CD8-positive, alpha-beta memory T cell (primary cell): Measurements from ENCODE around the gene SLC51B. TPM values are rescaled to one million over a fixed set of nuclear protein-coding genes. Genes with fewer than 3 reads are reported as not detected.

Source experiments
- CTCF ChIA-PET: fragments of 350-600 bp; sonication (Branson Sonifier 250); formaldehyde crosslinking; loops from one replicate; lab custom pipeline; 2021; ENCODE audit warnings: antibody characterized with exemption; lab: Charles Lee
- POLR2A ChIA-PET: fragments of 350-600 bp; sonication (Branson Sonifier 250); formaldehyde crosslinking; loops from one replicate; lab custom pipeline; 2021; ENCODE audit warnings: antibody characterized with exemption; lab: Charles Lee
- DNase-seq, 5 donors: peaks; one replicate each; pipeline versions ENCODE4 v3.0.0 to v3.0.0-alpha.2; 2020 to 2022; ENCODE audit warnings: mixed read lengths in 1 of 5
- H3K27ac ChIP-seq: one replicate; pipeline ENCODE4 v1.7.0; 2013; ENCODE audit warnings: low read depth, mild to moderate bottlenecking, low read length, moderate library complexity
- H3K27me3 ChIP-seq: 2 replicates; pipeline ENCODE4 v1.7.0; 2013; ENCODE audit warnings: low read length, mild to moderate bottlenecking; ENCODE audit not compliant: insufficient read depth, poor library complexity, severe bottlenecking
- H3K36me3 ChIP-seq: 2 replicates; pipeline ENCODE4 v1.7.0; 2013; ENCODE audit warnings: mild to moderate bottlenecking, low read length, moderate library complexity; ENCODE audit not compliant: insufficient read depth
- H3K4me1 ChIP-seq: 2 replicates; pipeline ENCODE4 v1.7.0; 2013; ENCODE audit warnings: mild to moderate bottlenecking, low read length, moderate library complexity; ENCODE audit not compliant: insufficient read depth
- H3K4me3 ChIP-seq: 2 replicates; pipeline ENCODE4 v1.7.0; 2013; ENCODE audit warnings: mild to moderate bottlenecking, low read length
- H3K9me3 ChIP-seq: 2 replicates; pipeline ENCODE4 v1.7.0; 2013; ENCODE audit warnings: mild to moderate bottlenecking, low read length
- H3K27ac Mint-ChIP-seq, 8 donors: one replicate each; pipeline ENCODE4 v1.8.0; 2020 to 2021; ENCODE audit warnings: mixed read lengths in 8 of 8, mild to moderate bottlenecking in 6 of 8, inconsistent platforms in 3 of 8, moderate library complexity in 3 of 8
- H3K27me3 Mint-ChIP-seq, 2 donors: one replicate each; pipeline ENCODE4 v1.8.0; 2020 to 2021; ENCODE audit warnings: mixed read lengths in 2 of 2, mild to moderate bottlenecking in 1 of 2, moderate library complexity in 1 of 2
- H3K36me3 Mint-ChIP-seq, 3 donors: one replicate each; pipeline ENCODE4 v1.8.0; 2020 to 2021; ENCODE audit warnings: mixed read lengths in 3 of 3, inconsistent platforms in 1 of 3, mild to moderate bottlenecking in 1 of 3
- H3K4me1 Mint-ChIP-seq, 3 donors: one replicate each; pipeline ENCODE4 v1.8.0; 2020 to 2021; ENCODE audit warnings: mixed read lengths in 3 of 3, inconsistent platforms in 1 of 3, mild to moderate bottlenecking in 1 of 3
- H3K4me3 Mint-ChIP-seq, 7 donors: one replicate each; pipeline ENCODE4 v1.8.0; 2020 to 2021; ENCODE audit warnings: mixed read lengths in 7 of 7, mild to moderate bottlenecking in 6 of 7, moderate library complexity in 4 of 7, inconsistent platforms in 2 of 7
- H3K9me3 Mint-ChIP-seq, 5 donors: one replicate each; pipeline ENCODE4 v1.8.0; 2020 to 2022; ENCODE audit warnings: mixed read lengths in 5 of 5, mild to moderate bottlenecking in 3 of 5, moderate library complexity in 2 of 5, inconsistent platforms in 1 of 5
- polyA plus RNA-seq: library from polyadenylated mRNA; unstranded; fragments of 300-500 nt; fragmentation: Illumina TruSeq; gene quantifications from one replicate; pipeline ENCODE4 v1.2.3, GENCODE V29; 2021
- total RNA-seq, 2 experiments: library from RNA; stranded (reverse); gene quantifications; one replicate each; pipeline ENCODE4 v1.2.3, GENCODE V29; 2021

SLC51B gene
- total and polyA plus RNA-seq, 3 experiments from 2014 or later, result not detected

GRCh38 chr15:65055201-65055870 lies 10.1 kb downstream of the SLC51B start:
- no peaks in the 10 kb centered on the region for H3K36me3 ChIP-seq
- H3K27ac ChIP-seq, result no peak overlapping the region
- no peaks in the 10 kb centered on the region for H3K9me3 ChIP-seq
- Mint-ChIP-seq H3K4me3 (no peak overlapping the region), H3K9me3 (no peaks in the 10 kb centered on the region), H3K27ac (peak overlapping the region in 1 of 8 donors; percentile 21), H3K27me3 (peaks cover 0 to 8% of the 10 kb centered on the region in 2 donors), H3K36me3 (peaks cover 0 to 2% (median 0%) of the 10 kb centered on the region in 3 donors), H3K4me1 (peaks cover 0 to 1% (median 1%) of the 10 kb centered on the region in 3 donors)
- H3K4me3 ChIP-seq, result no peak overlapping the region
- H3K4me1 ChIP-seq, result no peaks in the 10 kb centered on the region
- no peak for DNase-seq
- no peaks in the 10 kb centered on the region for H3K27me3 ChIP-seq
- ChIA-PET POLR2A (interaction anchor here (0.5 kb wide), 1 partner anchor 44 kb away, joined by 4 read pairs; no protein-coding TSS in a partner anchor), CTCF (interaction anchor here (1.8 kb wide), 1 partner anchor 330 kb away, joined by 5 read pairs; no protein-coding TSS in a partner anchor)

- peaks cover 2 to 8% of the 10 kb centered on the region in 2 donors for H3K27me3 Mint-ChIP-seq
- H3K4me3 Mint-ChIP-seq, result no peak overlapping the region
- no peak overlapping the region for H3K4me3 ChIP-seq
- H3K4me1 Mint-ChIP-seq, result no peaks in the 10 kb centered on the region
- H3K36me3 ChIP-seq, result no peaks in the 10 kb centered on the region
- DNase-seq, result no peak
- no peaks in the 10 kb centered on the region for H3K27me3 ChIP-seq
- CTCF ChIA-PET, result interaction anchor here (0.6 kb wide), 1 partner anchor 332 kb away, joined by 3 read pairs; no protein-coding TSS in a partner anchor
- no peak overlapping the region for H3K27ac ChIP-seq
- H3K36me3 Mint-ChIP-seq, result peaks cover 0 to 2% (median 0%) of the 10 kb centered on the region in 3 donors
- no peaks in the 10 kb centered on the region for H3K9me3 Mint-ChIP-seq
- POLR2A ChIA-PET, result interaction anchor here (0.5 kb wide), 1 partner anchor 45 kb away, joined by 4 read pairs; no protein-coding TSS in a partner anchor
- no peak overlapping the region for H3K27ac Mint-ChIP-seq
- H3K9me3 ChIP-seq, result no peaks in the 10 kb centered on the region
- H3K4me1 ChIP-seq, result no peaks in the 10 kb centered on the region
These were observed 10.9 kb downstream of the SLC51B start for GRCh38 chr15:65056106-65056505.

- H3K36me3 ChIP-seq, result no peaks in the 10 kb centered on the region
- DNase-seq, result no peak
- no peak overlapping the region for H3K4me3 ChIP-seq
- no peaks in the 10 kb centered on the region for H3K4me1 Mint-ChIP-seq
- H3K9me3 Mint-ChIP-seq, result no peaks in the 10 kb centered on the region
- H3K36me3 Mint-ChIP-seq, result peaks cover 0 to 2% (median 0%) of the 10 kb centered on the region in 3 donors
- H3K27me3 Mint-ChIP-seq, result peaks cover 3 to 7% of the 10 kb centered on the region in 2 donors
- H3K27ac ChIP-seq, result no peak overlapping the region
- ChIA-PET CTCF (interaction anchor here (0.6 kb wide), 1 partner anchor 331 kb away, joined by 3 read pairs; no protein-coding TSS in a partner anchor), POLR2A (no interaction called here)
- H3K9me3 ChIP-seq, result no peaks in the 10 kb centered on the region
- H3K4me3 Mint-ChIP-seq, result no peak overlapping the region
- H3K4me1 ChIP-seq, result no peaks in the 10 kb centered on the region
- no peaks in the 10 kb centered on the region for H3K27me3 ChIP-seq
- no peak overlapping the region for H3K27ac Mint-ChIP-seq
These were observed 11.8 kb downstream of the SLC51B start for GRCh38 chr15:65056868-65057548.

GRCh38 chr15:65057549-65057940 lies 12.4 kb downstream of the SLC51B start:
- CTCF ChIA-PET, result no interaction called here
- Histone ChIP-seq H3K4me1 (no peaks in the 10 kb centered on the region), H3K27me3 (no peaks in the 10 kb centered on the region), H3K36me3 (no peaks in the 10 kb centered on the region), H3K27ac (no peak overlapping the region), H3K4me3 (no peak overlapping the region), H3K9me3 (no peaks in the 10 kb centered on the region)
- Mint-ChIP-seq H3K27me3 (peaks cover 6 to 7% of the 10 kb centered on the region in 2 donors), H3K36me3 (peaks cover 0 to 2% (median 0%) of the 10 kb centered on the region in 3 donors), H3K27ac (no peak overlapping the region), H3K9me3 (no peaks in the 10 kb centered on the region), H3K4me3 (no peak overlapping the region), H3K4me1 (no peaks in the 10 kb centered on the region)
- no peak for DNase-seq
- POLR2A ChIA-PET, result no interaction called here

- Histone ChIP-seq H3K9me3 (no peaks in the 10 kb centered on the region), H3K36me3 (no peaks in the 10 kb centered on the region), H3K4me1 (no peaks in the 10 kb centered on the region), H3K27ac (no peak overlapping the region), H3K4me3 (no peak overlapping the region), H3K27me3 (no peaks in the 10 kb centered on the region)
- H3K27me3 Mint-ChIP-seq, result peaks cover 9 to 11% of the 10 kb centered on the region in 2 donors
- POLR2A ChIA-PET, result no interaction called here
- H3K9me3 Mint-ChIP-seq, result no peaks in the 10 kb centered on the region
- H3K27ac Mint-ChIP-seq, result no peak overlapping the region
- H3K4me3 Mint-ChIP-seq, result no peak overlapping the region
- CTCF ChIA-PET, result no interaction called here
- H3K36me3 Mint-ChIP-seq, result peaks cover 0 to 2% (median 0%) of the 10 kb centered on the region in 3 donors
- DNase-seq, result no peak
- no peaks in the 10 kb centered on the region for H3K4me1 Mint-ChIP-seq
These were observed 13.5 kb downstream of the SLC51B start for GRCh38 chr15:65058394-65059368.

GRCh38 chr15:65059369-65059750 lies 14.2 kb downstream of the SLC51B start:
- no peak overlapping the region for H3K4me3 ChIP-seq
- no peak overlapping the region for H3K4me3 Mint-ChIP-seq
- H3K36me3 ChIP-seq, result no peaks in the 10 kb centered on the region
- H3K27me3 ChIP-seq, result no peaks in the 10 kb centered on the region
- no peak for DNase-seq
- no peaks in the 10 kb centered on the region for H3K9me3 Mint-ChIP-seq
- no peaks in the 10 kb centered on the region for H3K4me1 Mint-ChIP-seq
- H3K9me3 ChIP-seq, result no peaks in the 10 kb centered on the region
- H3K36me3 Mint-ChIP-seq, result peaks cover 0 to 2% (median 0%) of the 10 kb centered on the region in 3 donors
- ChIA-PET CTCF (no interaction called here), POLR2A (no interaction called here)
- H3K27ac ChIP-seq, result no peak overlapping the region
- no peak overlapping the region for H3K27ac Mint-ChIP-seq
- H3K27me3 Mint-ChIP-seq, result peaks cover 9 to 17% of the 10 kb centered on the region in 2 donors
- no peaks in the 10 kb centered on the region for H3K4me1 ChIP-seq

- peaks cover 0 to 2% (median 0%) of the 10 kb centered on the region in 3 donors for H3K36me3 Mint-ChIP-seq
- H3K4me3 Mint-ChIP-seq, result no peak overlapping the region
- DNase-seq, result no peak
- Histone ChIP-seq H3K9me3 (no peaks in the 10 kb centered on the region), H3K4me3 (no peak overlapping the region), H3K27ac (no peak overlapping the region), H3K36me3 (no peaks in the 10 kb centered on the region), H3K4me1 (no peaks in the 10 kb centered on the region), H3K27me3 (no peaks in the 10 kb centered on the region)
- ChIA-PET POLR2A (no interaction called here), CTCF (no interaction called here)
- H3K27me3 Mint-ChIP-seq, result peaks cover 9 to 17% of the 10 kb centered on the region in 2 donors
- H3K4me1 Mint-ChIP-seq, result no peaks in the 10 kb centered on the region
- H3K9me3 Mint-ChIP-seq, result no peaks in the 10 kb centered on the region
- no peak overlapping the region for H3K27ac Mint-ChIP-seq
These were observed 14.9 kb downstream of the SLC51B start for GRCh38 chr15:65059931-65060596.
